ENCODE results near the gene ANKRD11.

ANKRD11 gene

DNA sequence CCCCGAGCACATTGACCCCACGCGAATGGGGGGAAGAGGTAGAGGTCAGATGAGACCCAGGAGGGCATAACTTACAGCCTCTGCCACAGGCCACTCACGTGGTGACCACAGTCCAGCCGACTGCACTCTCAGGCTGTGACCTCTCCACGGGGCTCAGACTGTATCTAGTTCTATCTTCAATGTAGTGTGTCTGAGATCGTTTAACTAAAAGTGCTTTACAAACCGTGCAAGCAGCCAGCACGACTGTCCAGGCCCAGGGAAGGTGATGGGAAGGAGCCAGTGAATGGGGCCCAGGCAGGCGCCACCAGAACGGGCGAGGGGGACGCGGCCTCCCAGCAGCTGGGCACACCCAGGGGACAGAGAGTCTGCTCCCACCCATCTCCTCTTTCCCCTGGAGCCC is 108.6 kb downstream of the ANKRD11 start:
- no peak for DNase-seq (ENCODE audit: low spot score)

- no peak for DNase-seq (ENCODE audit: low spot score)
Observed at GRCh38 chr16:89380681-89381080, 109.7 kb downstream of the ANKRD11 start.

DNA sequence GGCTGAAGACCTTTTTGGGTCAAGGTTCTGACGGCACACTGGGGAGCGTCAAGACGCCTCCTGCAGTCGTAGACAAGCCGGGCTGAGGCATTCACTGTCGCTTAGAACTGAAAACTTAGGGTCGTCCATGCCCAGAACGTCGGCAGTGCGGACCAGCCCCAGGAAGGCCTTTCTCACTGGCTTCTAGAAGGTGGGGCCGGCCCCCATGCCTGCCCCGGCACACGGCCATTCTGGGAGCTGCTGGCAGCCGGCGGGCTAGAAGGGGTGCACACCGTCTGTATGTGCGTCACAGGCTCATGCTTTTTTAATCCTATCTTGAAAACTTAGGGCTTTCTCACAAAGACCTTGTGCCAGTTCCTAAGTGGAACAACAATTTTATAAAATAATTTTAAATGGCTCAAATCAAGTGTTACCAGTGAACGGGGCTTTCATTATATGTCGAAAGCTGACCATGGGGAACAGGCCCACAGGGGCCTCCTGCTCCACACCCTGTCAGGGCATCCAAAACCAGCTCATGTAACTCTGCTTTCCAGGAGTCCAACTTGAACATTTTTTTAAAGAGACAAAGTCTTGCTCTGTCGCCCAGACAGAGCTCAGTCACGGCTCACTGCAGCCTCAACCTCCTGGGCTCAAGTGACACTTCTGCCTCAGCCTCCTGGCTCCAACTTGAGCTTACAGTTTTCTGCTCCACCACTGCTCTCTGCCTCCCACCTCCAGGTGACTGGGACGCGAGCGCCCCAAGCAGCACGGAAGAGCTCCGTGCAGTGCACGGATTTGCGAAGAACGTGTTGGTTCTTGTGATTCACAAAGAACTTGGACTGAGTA is 111.2 kb downstream of the ANKRD11 start:
- DNase-seq (ENCODE audit: low spot score): no peak

- DNase-seq (ENCODE audit: low spot score): no peak
Observed at GRCh38 chr16:89377453-89377848, 112.9 kb downstream of the ANKRD11 start.

GRCh38 chr16:89376812-89377452 is 113.4 kb downstream of the ANKRD11 start:
- no peak for DNase-seq (ENCODE audit: low spot score)

GRCh38 chr16:89375686-89376085 is 114.7 kb downstream of the ANKRD11 start:
- no peak for DNase-seq (ENCODE audit: low spot score)

DNA sequence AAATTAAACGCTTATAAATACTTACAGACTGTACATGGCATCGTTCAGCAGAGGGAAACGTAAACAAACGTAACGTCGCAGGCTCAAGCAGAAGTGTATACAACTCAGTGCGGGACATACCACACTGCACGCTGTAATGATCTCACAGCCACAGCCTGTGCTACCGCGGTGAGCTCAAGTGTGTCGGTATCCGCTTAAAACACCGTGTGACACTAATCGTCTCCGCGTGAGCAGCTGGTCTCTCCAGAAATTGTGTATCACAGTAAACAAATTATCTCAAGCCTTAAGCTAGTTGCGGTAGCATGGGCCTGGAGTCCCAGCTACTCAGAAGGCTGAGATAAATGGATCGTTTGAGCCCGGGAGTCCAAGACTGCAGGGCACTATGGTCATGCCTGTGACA is 115.3 kb downstream of the ANKRD11 start:
- no peak for DNase-seq (ENCODE audit: low spot score)

GRCh38 chr16:89374393-89374960 is 115.9 kb downstream of the ANKRD11 start:
- no peak for DNase-seq (ENCODE audit: low spot score)

GRCh38 chr16:89373355-89374110 is 116.8 kb downstream of the ANKRD11 start:
- DNase-seq (ENCODE audit: low spot score): no peak

DNA sequence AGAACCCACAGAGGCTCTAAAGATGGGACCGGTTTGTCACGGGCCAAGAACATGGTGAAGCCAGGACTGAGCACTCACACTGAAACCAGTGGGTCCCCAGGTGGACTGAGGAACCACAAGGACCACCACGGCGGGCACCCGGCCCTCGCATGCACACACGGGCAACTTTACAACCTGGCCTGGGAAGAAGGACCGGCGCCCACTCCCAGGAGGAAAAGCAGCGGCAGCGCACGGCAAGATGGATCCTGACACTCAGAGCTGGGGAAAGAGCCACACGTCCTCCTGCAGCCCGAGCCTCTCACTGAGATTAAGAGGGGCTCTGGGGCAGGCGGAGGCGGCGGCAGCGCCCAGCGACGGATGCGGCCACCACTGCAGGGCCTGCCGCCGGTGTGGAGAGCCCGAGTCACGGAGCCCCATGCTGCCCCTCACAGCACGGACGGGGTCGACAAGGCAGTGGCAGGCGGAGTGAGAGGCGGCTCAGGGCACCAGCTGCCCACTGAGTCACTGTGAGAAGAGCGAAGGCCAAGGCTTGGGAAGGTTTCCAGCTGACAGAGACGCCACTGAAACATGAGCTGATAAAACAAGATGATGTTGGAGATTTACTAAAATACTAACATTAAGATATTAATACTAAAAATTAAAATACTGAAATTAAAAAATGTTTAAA is 118.3 kb downstream of the ANKRD11 start:
- no peak for DNase-seq (ENCODE audit: low spot score)

DNA sequence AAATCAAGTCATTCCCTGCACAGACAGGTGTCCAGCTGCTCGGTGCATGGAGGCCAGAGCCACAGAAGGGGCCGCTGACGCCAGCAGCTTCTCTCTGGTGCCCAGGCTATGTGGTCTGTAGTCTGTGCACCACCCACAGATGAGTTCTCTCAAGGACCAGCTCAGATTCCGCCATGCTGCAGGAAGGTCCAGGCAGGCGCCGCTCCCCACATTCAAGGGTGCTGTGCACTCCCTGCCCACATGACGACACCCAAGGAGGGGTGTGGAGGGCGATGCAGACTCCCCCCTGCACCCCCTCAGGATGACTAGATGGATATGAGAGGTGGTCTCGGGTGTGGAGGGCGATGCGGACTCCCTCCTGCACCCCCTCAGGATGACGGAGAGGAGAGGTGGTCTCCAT is 119.0 kb downstream of the ANKRD11 start:
- DNase-seq (ENCODE audit: low spot score): no peak

GRCh38 chr16:89370601-89371000 is 119.8 kb downstream of the ANKRD11 start:
- DNase-seq (ENCODE audit: low spot score): no peak

- DNase-seq (ENCODE audit: low spot score): no peak
Observed at GRCh38 chr16:89370081-89370511, 120.3 kb downstream of the ANKRD11 start.

DNA sequence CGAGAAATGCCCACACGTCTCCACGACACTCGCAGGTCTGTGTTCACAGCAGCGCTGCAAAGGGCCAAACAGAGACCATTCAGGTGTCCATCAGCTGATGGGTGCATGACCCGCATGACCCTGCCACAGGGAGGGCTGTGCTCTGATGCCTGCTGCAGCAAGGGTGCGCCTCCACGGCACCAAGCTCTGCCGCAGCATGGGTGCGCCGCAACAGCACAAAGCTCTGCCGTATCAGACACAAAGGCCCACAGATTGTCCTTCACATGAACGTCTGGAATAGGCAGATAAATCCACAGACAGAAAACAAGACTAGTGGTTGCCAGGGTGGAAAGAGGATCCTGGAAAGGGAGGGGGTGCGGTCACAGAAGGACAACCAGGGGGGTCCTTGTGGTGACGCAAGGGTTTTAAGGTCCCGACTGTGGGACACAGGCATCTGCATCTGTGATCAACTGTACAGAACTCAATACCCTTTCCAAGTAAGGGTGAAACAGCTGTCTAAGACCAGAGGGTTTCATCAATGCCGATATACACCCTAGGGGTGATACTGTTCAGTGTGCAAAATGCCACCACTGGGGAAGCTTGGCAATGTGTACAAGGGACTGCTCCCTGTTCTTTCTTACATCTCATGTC is 121.0 kb downstream of the ANKRD11 start:
- no peak for DNase-seq (ENCODE audit: low spot score)

DNA sequence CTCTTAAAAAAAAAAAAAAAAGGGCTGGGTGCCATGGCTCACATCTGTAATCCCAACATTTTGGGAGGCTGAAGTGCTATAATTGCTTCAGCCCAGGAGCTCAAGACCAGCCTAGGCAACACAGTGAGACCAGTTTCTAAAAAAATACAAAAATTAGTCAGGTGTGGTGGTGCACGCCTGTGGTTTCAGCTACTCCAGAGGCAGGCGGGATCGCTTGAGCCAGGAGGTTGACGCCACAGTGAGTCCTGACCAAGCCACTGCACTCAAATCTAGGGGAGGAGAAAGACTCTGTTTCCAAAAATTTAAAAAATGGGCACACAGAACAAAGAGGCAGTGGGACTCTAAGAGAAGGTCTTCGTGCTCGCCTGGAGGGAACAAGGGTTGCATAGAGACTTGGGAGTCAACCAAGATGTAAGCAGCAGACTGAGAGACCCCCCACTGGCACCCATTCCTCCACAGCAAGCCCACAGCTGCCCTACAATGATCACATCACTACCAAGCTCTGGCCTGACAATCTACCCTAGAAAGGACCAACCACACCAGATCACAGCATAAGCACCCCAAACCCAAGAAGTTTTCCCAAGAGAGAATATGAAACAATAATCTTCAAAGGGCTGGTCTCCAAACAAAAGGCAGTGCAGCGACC is 121.6 kb downstream of the ANKRD11 start:
- DNase-seq (ENCODE audit: low spot score): no peak

DNA sequence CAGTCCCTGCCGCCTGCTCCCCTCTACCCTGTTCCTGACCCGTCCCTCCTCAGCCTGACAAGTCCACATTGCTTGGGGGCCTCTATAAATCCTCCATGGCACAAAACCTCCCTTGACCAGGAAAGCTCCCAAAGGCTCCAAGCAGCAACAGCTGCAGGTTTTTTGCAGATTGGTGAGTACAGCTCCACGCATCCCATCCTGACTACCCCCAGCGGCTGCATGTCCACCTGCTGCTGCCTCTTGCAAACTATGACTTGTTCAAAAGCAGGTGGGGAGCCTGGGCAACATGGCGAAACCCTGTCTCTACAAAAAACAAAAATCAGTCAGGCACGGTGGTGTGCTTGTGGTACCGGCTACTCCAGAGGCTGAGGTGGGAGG is 122.8 kb downstream of the ANKRD11 start:
- no peak for DNase-seq (ENCODE audit: low spot score)

- DNase-seq (ENCODE audit: low spot score): no peak
Observed at GRCh38 chr16:89366561-89367537, 123.5 kb downstream of the ANKRD11 start.

- no peak for DNase-seq (ENCODE audit: low spot score)
Observed at GRCh38 chr16:89365996-89366395, 124.4 kb downstream of the ANKRD11 start.

DNA sequence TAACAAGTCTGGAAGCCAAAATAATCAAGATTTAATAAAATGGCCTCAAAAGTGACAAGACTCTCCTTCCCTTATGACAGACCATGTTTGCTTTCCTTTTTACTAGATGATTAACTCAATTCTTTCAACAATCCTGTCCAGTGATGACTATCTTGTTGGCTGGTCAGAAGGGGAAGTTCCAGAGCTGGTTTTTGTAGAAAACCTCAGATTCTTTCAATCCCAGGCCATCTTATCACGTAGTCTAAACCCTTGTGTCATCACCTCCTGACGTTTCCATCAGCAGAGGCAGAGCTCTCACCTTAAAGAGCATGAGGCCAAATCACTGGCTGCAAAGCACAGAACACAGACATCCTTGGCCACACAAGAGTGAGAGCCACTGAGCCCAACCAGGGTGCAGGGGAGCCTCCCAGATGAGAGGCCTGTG is 125.3 kb downstream of the ANKRD11 start:
- DNase-seq (ENCODE audit: low spot score): no peak

GRCh38 chr16:89364606-89365005 is 125.8 kb downstream of the ANKRD11 start:
- no peak for DNase-seq (ENCODE audit: low spot score)
